Smooth muscle cell (in vitro differentiated cells): ENCODE data around the gene CRTAC1. TPM values are rescaled to one million over a fixed set of nuclear protein-coding genes. Genes with fewer than 3 reads are reported as not detected.

ENCODE experiments used
- DNase-seq: peaks from one replicate; lab custom pipeline; 2025; ENCODE audit not compliant: unreplicated experiment; lab: John Stamatoyannopoulos, UW
- H2AFZ ChIP-seq: fragments of 200-600 bp; sonication (generic); 2 replicates; pipeline ENCODE4 v1.6.0; 2016; ENCODE audit warnings: antibody characterized with exemption, low read depth, mild to moderate bottlenecking
- H3F3A ChIP-seq: fragments of 200-600 bp; sonication (generic); 2 replicates; pipeline ENCODE4 v1.6.0; 2017; ENCODE audit warnings: antibody characterized with exemption, low read depth
- H3K27ac ChIP-seq: fragments of 200-600 bp; sonication (generic); 2 replicates; pipeline ENCODE4 v1.5.1; 2016; ENCODE audit warnings: low read depth, mild to moderate bottlenecking
- H3K27me3 ChIP-seq: fragments of 200-600 bp; sonication (generic); 2 replicates; pipeline ENCODE4 v1.6.1; 2016; ENCODE audit warnings: low read depth, mild to moderate bottlenecking
- H3K36me3 ChIP-seq: fragments of 200-600 bp; sonication (generic); 2 replicates; pipeline ENCODE4 v1.5.1; 2016; ENCODE audit warnings: low read depth
- H3K4me1 ChIP-seq: fragments of 200-600 bp; sonication (generic); 2 replicates; pipeline ENCODE4 v1.5.1; 2016; ENCODE audit warnings: low read depth
- H3K4me2 ChIP-seq: fragments of 200-600 bp; sonication (generic); 2 replicates; pipeline ENCODE4 v1.6.0; 2016; ENCODE audit warnings: mild to moderate bottlenecking
- H3K4me3 ChIP-seq: fragments of 200-600 bp; sonication (generic); 2 replicates; pipeline ENCODE4 v1.5.1; 2016; ENCODE audit warnings: mild to moderate bottlenecking
- H3K79me2 ChIP-seq: fragments of 200-600 bp; sonication (generic); 2 replicates; pipeline ENCODE4 v1.6.0; 2016; ENCODE audit warnings: low read depth, mild to moderate bottlenecking
- H3K9ac ChIP-seq: fragments of 200-600 bp; sonication (generic); 2 replicates; pipeline ENCODE4 v1.6.0; 2016; ENCODE audit warnings: low read depth
- H3K9me3 ChIP-seq: fragments of 200-600 bp; sonication (generic); replicated peaks from 2 replicates; pipeline ENCODE4 v1.5.1; 2016; ENCODE audit warnings: low read depth
- H4K20me1 ChIP-seq: fragments of 200-600 bp; sonication (generic); 2 replicates; pipeline ENCODE4 v1.6.0; 2016; ENCODE audit warnings: low read depth
- CTCF ChIP-seq: fragments of 200-600 bp; sonication (generic); IDR thresholded peaks from 2 replicates; pipeline ENCODE4 v1.5.1; 2017; ENCODE audit warnings: borderline replicate concordance, mild to moderate bottlenecking, antibody characterized with exemption; ENCODE audit not compliant: insufficient read depth, poor library complexity, severe bottlenecking
- whole genome bisulfite sequencing: methylation state at CpG from one replicate; pipeline ENCODE4 v1.1.7; 2016; ENCODE audit warnings: low lambda C conversion rate; 5-methylcytosine and 5-hydroxymethylcytosine counted together
- polyA plus RNA-seq: library from polyadenylated mRNA; unstranded; fragments of >200 nt; fragmentation: Nextera tagmentation; extraction: Ambion mirVana; gene quantifications from 2 replicates; pipeline ENCODE4 v1.2.1, GENCODE V29; 2016
- total RNA-seq: library from RNA; depleted of rRNA; stranded (reverse); fragments of >200 nt; gene quantifications from 2 replicates; pipeline ENCODE4 v1.2.3, GENCODE V29; 2014

Gene CRTAC1
- total and polyA plus RNA-seq, 2 experiments from 2014 or later: 0.31 to 0.65 TPM

GRCh38 chr10:97887399-97887798 lies 143.0 kb downstream of the CRTAC1 start:
- no peak overlapping the region for H3K9ac ChIP-seq
- no peaks in the 10 kb centered on the region for H3K9me3 ChIP-seq
- DNase-seq: no peak
- no peak overlapping the region for H2AFZ ChIP-seq
- WGBS: 33% methylated on average over 6 of the region's 6 CpGs
- no peak overlapping the region for H3K4me2 ChIP-seq
- no peak for TF ChIP-seq CTCF
- H3K27me3 ChIP-seq: no peaks in the 10 kb centered on the region
- no peaks in the 10 kb centered on the region for H3K79me2 ChIP-seq
- H3K4me1 ChIP-seq: peaks cover 15% of the 10 kb centered on the region
- no peak overlapping the region for H3K4me3 ChIP-seq
- no peaks in the 10 kb centered on the region for H3K36me3 ChIP-seq
- H4K20me1 ChIP-seq: no peaks in the 10 kb centered on the region
- peak overlapping the region; percentile 92 for H3K27ac ChIP-seq
- peaks cover 8% of the 10 kb centered on the region for H3F3A ChIP-seq

GRCh38 chr10:97886286-97886685 lies 144.1 kb downstream of the CRTAC1 start:
- no peaks in the 10 kb centered on the region for H3K27me3 ChIP-seq
- peaks cover 8% of the 10 kb centered on the region for H3F3A ChIP-seq
- no peaks in the 10 kb centered on the region for H4K20me1 ChIP-seq
- no peak overlapping the region for H2AFZ ChIP-seq
- H3K79me2 ChIP-seq: no peaks in the 10 kb centered on the region
- H3K9me3 ChIP-seq: no peaks in the 10 kb centered on the region
- no peak overlapping the region for H3K9ac ChIP-seq
- no peak for TF ChIP-seq CTCF
- no peak overlapping the region for H3K4me3 ChIP-seq
- H3K27ac ChIP-seq: no peak overlapping the region
- no peaks in the 10 kb centered on the region for H3K36me3 ChIP-seq
- peaks cover 15% of the 10 kb centered on the region for H3K4me1 ChIP-seq
- no peak for DNase-seq
- H3K4me2 ChIP-seq: no peak overlapping the region
- WGBS: 60% methylated on average over 5 of the region's 5 CpGs

- peaks cover 2% of the 10 kb centered on the region for H3F3A ChIP-seq
- H3K4me1 ChIP-seq: no peaks in the 10 kb centered on the region
- whole genome bisulfite sequencing: 87% methylated on average over 3 of the region's 3 CpGs
- no peak overlapping the region for H3K4me2 ChIP-seq
- DNase-seq: no peak
- no peaks in the 10 kb centered on the region for H3K27me3 ChIP-seq
- no peak for TF ChIP-seq CTCF
- peak overlapping the region; percentile 69 for H3K9ac ChIP-seq
- H3K36me3 ChIP-seq: no peaks in the 10 kb centered on the region
- peak overlapping the region; percentile 70 for H3K27ac ChIP-seq
- H3K4me3 ChIP-seq: no peak overlapping the region
- H2AFZ ChIP-seq: no peak overlapping the region
- no peaks in the 10 kb centered on the region for H3K79me2 ChIP-seq
- no peaks in the 10 kb centered on the region for H3K9me3 ChIP-seq
- no peaks in the 10 kb centered on the region for H4K20me1 ChIP-seq
Observed at GRCh38 chr10:97883092-97883485, 147.3 kb downstream of the CRTAC1 start.
